Activated T-helper 17 cell treated with anti-CD3 and anti-CD28 coated beads, Interleukin-2, amount 50 U/mL, for 72 hours (primary cell): ENCODE data around the gene ATG9B. TPM values are rescaled to one million over a fixed set of nuclear protein-coding genes. Genes with fewer than 3 reads are reported as not detected.

ENCODE experiments used
- ATAC-seq: fragments of 150-1000 bp; cut with Tn5 transposase; replicated peaks from 2 replicates; pipeline ENCODE4 v1.10.0; 2021; ENCODE audit warnings: mild to moderate bottlenecking, moderate library complexity
- H3K27ac Mint-ChIP-seq: one replicate; pipeline ENCODE4 v1.8.0; 2022; ENCODE audit warnings: mixed read lengths
- H3K27me3 Mint-ChIP-seq: one replicate; pipeline ENCODE4 v1.8.0; 2022; ENCODE audit warnings: mixed read lengths
- H3K36me3 Mint-ChIP-seq: one replicate; pipeline ENCODE4 v1.8.0; 2022; ENCODE audit warnings: low read depth, mild to moderate bottlenecking, mixed read lengths
- H3K4me1 Mint-ChIP-seq: one replicate; pipeline ENCODE4 v1.8.0; 2022; ENCODE audit warnings: mixed read lengths
- H3K4me3 Mint-ChIP-seq: one replicate; pipeline ENCODE4 v1.8.0; 2022; ENCODE audit warnings: mild to moderate bottlenecking, mixed read lengths
- H3K9me3 Mint-ChIP-seq: one replicate; pipeline ENCODE4 v1.8.0; 2022; ENCODE audit warnings: mixed read lengths
- total RNA-seq, 2 donors: library from RNA; stranded (reverse); gene quantifications; one replicate each; pipeline ENCODE4 v1.2.3, GENCODE V29; 2022

Gene ATG9B
- total RNA-seq, 2 donors from 2014 or later: 2.9 to 18.2 TPM

- Mint-ChIP-seq H3K27me3 (no peaks in the 10 kb centered on the region), H3K4me3 (no peak overlapping the region), H3K27ac (peak overlapping the region; percentile 49), H3K9me3 (no peaks in the 10 kb centered on the region), H3K4me1 (peaks cover 4% of the 10 kb centered on the region), H3K36me3 (no peaks in the 10 kb centered on the region)
- no peak for ATAC-seq
Measured at GRCh38 chr7:150998341-150998740, 26.0 kb downstream of the ATG9B start.

- no peak for ATAC-seq
- Mint-ChIP-seq H3K27me3 (no peaks in the 10 kb centered on the region), H3K4me1 (peaks cover 4% of the 10 kb centered on the region), H3K4me3 (no peak overlapping the region), H3K36me3 (no peaks in the 10 kb centered on the region), H3K27ac (peak overlapping the region; percentile 49), H3K9me3 (no peaks in the 10 kb centered on the region)
Measured at GRCh38 chr7:150997817-150998216, 26.5 kb downstream of the ATG9B start.

GRCh38 chr7:150997075-150997511 lies 27.2 kb downstream of the ATG9B start:
- peaks cover 4% of the 10 kb centered on the region for H3K4me1 Mint-ChIP-seq
- no peaks in the 10 kb centered on the region for H3K27me3 Mint-ChIP-seq
- H3K27ac Mint-ChIP-seq: no peak overlapping the region
- no peak for ATAC-seq
- no peaks in the 10 kb centered on the region for H3K9me3 Mint-ChIP-seq
- no peak overlapping the region for H3K4me3 Mint-ChIP-seq
- H3K36me3 Mint-ChIP-seq: no peaks in the 10 kb centered on the region

GRCh38 chr7:150996376-150997074 lies 27.8 kb downstream of the ATG9B start:
- Mint-ChIP-seq H3K27ac (no peak overlapping the region), H3K36me3 (no peaks in the 10 kb centered on the region), H3K4me1 (peaks cover 4% of the 10 kb centered on the region), H3K27me3 (no peaks in the 10 kb centered on the region), H3K9me3 (no peaks in the 10 kb centered on the region), H3K4me3 (no peak overlapping the region)
- ATAC-seq: no peak

- no peak overlapping the region for H3K27ac Mint-ChIP-seq
- H3K4me1 Mint-ChIP-seq: peaks cover 13% of the 10 kb centered on the region
- ATAC-seq: no peak
- H3K9me3 Mint-ChIP-seq: peaks cover 14% of the 10 kb centered on the region
- no peak overlapping the region for H3K4me3 Mint-ChIP-seq
- no peaks in the 10 kb centered on the region for H3K36me3 Mint-ChIP-seq
- no peaks in the 10 kb centered on the region for H3K27me3 Mint-ChIP-seq
Measured at GRCh38 chr7:150994838-150995510, 29.3 kb downstream of the ATG9B start.

- H3K9me3 Mint-ChIP-seq: peaks cover 15% of the 10 kb centered on the region
- H3K4me1 Mint-ChIP-seq: peaks cover 13% of the 10 kb centered on the region
- peak overlapping the region; percentile 58 for H3K27ac Mint-ChIP-seq
- H3K4me3 Mint-ChIP-seq: no peak overlapping the region
- H3K27me3 Mint-ChIP-seq: no peaks in the 10 kb centered on the region
- peak; percentile 73 for ATAC-seq
- no peaks in the 10 kb centered on the region for H3K36me3 Mint-ChIP-seq
Measured at GRCh38 chr7:150994141-150994837, 30.0 kb downstream of the ATG9B start.

GRCh38 chr7:150993511-150993910 lies 30.8 kb downstream of the ATG9B start:
- no peaks in the 10 kb centered on the region for H3K36me3 Mint-ChIP-seq
- no peak for ATAC-seq
- H3K27me3 Mint-ChIP-seq: no peaks in the 10 kb centered on the region
- H3K4me3 Mint-ChIP-seq: no peak overlapping the region
- no peak overlapping the region for H3K27ac Mint-ChIP-seq
- H3K4me1 Mint-ChIP-seq: peaks cover 14% of the 10 kb centered on the region
- peaks cover 15% of the 10 kb centered on the region for H3K9me3 Mint-ChIP-seq

GRCh38 chr7:150992833-150993302 lies 31.4 kb downstream of the ATG9B start:
- H3K9me3 Mint-ChIP-seq: peaks cover 15% of the 10 kb centered on the region
- peaks cover 17% of the 10 kb centered on the region for H3K4me1 Mint-ChIP-seq
- H3K4me3 Mint-ChIP-seq: no peak overlapping the region
- H3K27ac Mint-ChIP-seq: peak overlapping the region; percentile 66
- H3K36me3 Mint-ChIP-seq: no peaks in the 10 kb centered on the region
- ATAC-seq: no peak
- no peaks in the 10 kb centered on the region for H3K27me3 Mint-ChIP-seq

- ATAC-seq: no peak
- Mint-ChIP-seq H3K27me3 (no peaks in the 10 kb centered on the region), H3K9me3 (peaks cover 15% of the 10 kb centered on the region), H3K27ac (peak overlapping the region; percentile 66), H3K4me3 (no peak overlapping the region), H3K4me1 (peaks cover 17% of the 10 kb centered on the region), H3K36me3 (no peaks in the 10 kb centered on the region)
Measured at GRCh38 chr7:150992051-150992640, 32.1 kb downstream of the ATG9B start.

- H3K4me1 Mint-ChIP-seq: peaks cover 17% of the 10 kb centered on the region
- peak within 1 kb of the TSS; percentile 15 for H3K27ac Mint-ChIP-seq
- no peak for ATAC-seq
- no peak within 1 kb of the TSS for H3K4me3 Mint-ChIP-seq
- no peaks in the 10 kb centered on the region for H3K27me3 Mint-ChIP-seq
- no peaks in the 10 kb centered on the region for H3K36me3 Mint-ChIP-seq
- peaks cover 15% of the 10 kb centered on the region for H3K9me3 Mint-ChIP-seq
Measured at GRCh38 chr7:150990416-150991186, 33.7 kb downstream of the ATG9B start, which contains the start of gene NOS3. NOS3 (plus strand) TSS chr7:150991017; CDS start chr7:150993804, 2,787 bp downstream.

GRCh38 chr7:150989456-150989855 lies 34.8 kb downstream of the ATG9B start:
- no peaks in the 10 kb centered on the region for H3K27me3 Mint-ChIP-seq
- H3K9me3 Mint-ChIP-seq: peaks cover 15% of the 10 kb centered on the region
- no peak overlapping the region for H3K27ac Mint-ChIP-seq
- peaks cover 17% of the 10 kb centered on the region for H3K4me1 Mint-ChIP-seq
- no peak overlapping the region for H3K4me3 Mint-ChIP-seq
- H3K36me3 Mint-ChIP-seq: no peaks in the 10 kb centered on the region
- ATAC-seq: no peak

GRCh38 chr7:150988230-150989226 lies 35.8 kb downstream of the ATG9B start:
- no peaks in the 10 kb centered on the region for H3K27me3 Mint-ChIP-seq
- peak; percentile 80 for ATAC-seq
- H3K9me3 Mint-ChIP-seq: peaks cover 15% of the 10 kb centered on the region
- peaks cover 17% of the 10 kb centered on the region for H3K4me1 Mint-ChIP-seq
- peak overlapping the region; percentile 62 for H3K27ac Mint-ChIP-seq
- H3K4me3 Mint-ChIP-seq: peak overlapping the region; percentile 53
- H3K36me3 Mint-ChIP-seq: no peaks in the 10 kb centered on the region

- ATAC-seq: no peak
- Mint-ChIP-seq H3K9me3 (peaks cover 15% of the 10 kb centered on the region), H3K27me3 (peaks cover 3% of the 10 kb centered on the region), H3K4me1 (peaks cover 17% of the 10 kb centered on the region), H3K4me3 (no peak overlapping the region), H3K36me3 (no peaks in the 10 kb centered on the region), H3K27ac (no peak overlapping the region)
Measured at GRCh38 chr7:150986556-150986955, 37.7 kb downstream of the ATG9B start.
